HG02973 (cell line): ENCODE results near the gene STARD8.
"Not testable (repeated sequence)": the region's sequence is repeated elsewhere in the genome, so short reads cannot be mapped to it uniquely, and the experiment has no call there.

Source experiments
- ATAC-seq: cut with Tn5 transposase; IDR thresholded peaks from one replicate; pipeline ENCODE4 v1.9.1; 2021; ENCODE audit warnings: moderate library complexity; ENCODE audit not compliant: unreplicated experiment

Gene STARD8

DNA sequence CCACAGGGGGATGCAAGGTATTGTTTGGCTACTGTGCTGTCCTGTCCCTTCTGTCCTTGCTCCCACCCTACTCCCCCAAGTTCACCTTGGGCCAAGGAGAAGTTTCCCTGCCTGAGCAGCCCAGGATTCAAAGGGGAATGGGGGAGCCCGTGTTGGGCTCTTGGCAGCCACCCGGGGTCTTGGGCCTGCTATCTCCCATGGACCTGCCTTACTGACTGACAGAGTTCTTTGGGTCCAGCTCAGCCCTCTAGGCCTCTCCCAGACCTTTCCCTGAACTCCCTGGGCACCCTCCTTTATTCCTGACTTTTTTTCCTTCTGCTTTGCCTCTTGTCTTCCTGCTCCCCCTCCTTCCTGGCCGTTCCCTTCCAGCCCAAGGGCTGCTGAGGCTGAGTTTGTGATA lies 67.4 kb downstream of the STARD8 start:
- no peak for ATAC-seq

DNA sequence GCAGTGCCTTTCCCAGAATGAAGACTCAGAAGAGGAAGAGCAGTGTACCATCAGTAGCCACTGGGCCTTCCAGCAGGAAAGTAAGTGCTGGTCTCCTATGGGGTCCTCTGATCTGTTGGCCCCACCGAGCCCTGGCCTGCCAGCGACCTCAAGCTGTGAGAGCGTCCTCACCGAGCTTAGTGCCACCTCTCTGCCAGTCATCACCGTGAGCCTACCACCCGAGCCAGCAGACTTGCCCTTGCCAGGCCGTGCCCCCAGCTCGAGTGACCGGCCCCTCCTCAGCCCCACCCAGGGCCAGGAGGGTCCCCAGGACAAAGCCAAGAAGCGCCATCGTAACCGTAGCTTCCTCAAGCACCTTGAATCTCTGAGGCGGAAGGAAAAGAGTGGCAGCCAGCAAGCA lies 69.7 kb downstream of the STARD8 start:
- ATAC-seq: no peak

DNA sequence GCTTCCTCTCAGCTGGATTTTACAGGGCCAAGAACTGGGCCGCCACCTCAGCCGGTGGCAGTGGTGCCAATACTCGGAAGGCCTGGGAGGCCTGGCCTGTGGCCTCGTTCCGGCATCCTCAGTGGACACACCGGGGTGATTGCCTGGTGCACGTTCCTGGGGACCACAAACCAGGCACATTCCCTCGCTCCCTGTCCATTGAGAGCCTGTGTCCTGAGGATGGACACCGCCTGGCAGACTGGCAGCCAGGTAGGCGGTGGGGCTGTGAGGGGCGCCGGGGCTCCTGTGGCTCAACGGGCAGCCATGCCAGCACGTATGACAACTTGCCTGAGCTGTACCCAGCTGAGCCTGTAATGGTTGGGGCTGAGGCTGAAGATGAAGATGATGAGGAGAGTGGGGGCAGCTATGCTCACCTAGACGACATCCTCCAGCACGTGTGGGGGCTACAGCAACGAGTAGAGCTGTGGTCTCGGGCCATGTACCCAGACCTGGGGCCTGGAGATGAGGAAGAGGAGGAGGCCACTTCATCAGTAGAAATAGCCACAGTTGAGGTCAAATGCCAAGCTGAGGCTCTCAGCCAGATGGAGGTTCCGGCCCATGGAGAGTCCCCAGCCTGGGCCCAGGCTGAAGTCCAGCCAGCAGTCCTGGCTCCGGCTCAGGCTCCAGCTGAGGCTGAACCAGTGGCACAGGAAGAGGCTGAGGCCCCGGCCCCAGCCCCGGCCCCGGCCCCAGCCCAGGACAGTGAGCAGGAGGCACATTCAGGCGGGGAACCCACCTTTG lies 70.4 kb downstream of the STARD8 start:
- ATAC-seq: no peak

DNA sequence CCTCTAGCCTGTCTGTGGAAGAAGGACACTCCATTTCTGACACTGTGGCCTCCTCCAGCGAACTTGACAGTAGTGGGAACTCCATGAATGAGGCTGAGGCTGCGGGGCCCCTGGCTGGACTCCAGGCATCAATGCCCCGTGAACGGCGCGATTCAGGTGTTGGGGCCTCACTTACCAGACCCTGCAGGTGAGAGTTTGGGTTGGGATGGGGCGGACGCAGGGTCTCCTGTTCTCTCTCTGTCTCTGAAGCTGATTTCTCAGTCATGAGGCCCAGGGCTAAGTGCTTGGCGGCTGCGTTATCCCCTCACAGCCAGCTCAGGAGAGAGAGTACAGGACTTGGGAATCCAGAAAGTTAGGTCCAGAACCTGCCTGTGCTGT lies 71.0 kb downstream of the STARD8 start:
- ATAC-seq: no peak

DNA sequence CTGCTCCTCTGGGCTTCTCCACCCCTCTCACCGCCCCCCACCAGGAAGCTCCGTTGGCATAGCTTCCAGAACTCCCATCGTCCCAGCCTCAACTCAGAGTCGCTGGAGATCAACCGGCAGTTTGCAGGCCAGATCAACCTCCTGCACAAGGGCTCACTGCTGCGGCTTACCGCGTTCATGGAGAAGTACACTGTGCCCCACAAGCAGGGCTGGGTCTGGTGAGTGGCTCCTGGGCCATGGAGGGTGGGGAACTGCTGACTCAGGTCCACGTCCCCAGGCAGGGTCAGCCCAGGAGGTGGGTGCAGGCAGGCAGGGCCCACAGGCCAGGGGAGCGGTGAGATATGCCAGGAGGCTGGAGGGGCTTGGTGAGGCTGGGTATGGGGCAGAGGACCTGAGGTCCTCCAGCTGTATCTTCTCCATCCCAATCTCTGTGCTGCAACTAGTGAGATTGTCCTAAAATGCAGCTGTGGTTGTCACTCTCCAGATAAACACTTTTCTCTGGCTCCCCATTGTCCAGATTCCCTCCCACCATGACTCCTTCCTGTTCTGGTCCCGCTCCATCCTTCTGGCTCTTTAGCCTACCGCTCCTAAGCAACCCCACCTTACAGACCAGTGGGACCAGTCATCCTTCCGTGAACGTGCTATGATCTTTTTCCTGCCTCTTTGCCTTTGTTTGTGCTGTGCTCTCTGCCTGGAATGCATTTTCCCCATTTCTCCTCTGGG lies 71.9 kb downstream of the STARD8 start:
- no peak for ATAC-seq

DNA sequence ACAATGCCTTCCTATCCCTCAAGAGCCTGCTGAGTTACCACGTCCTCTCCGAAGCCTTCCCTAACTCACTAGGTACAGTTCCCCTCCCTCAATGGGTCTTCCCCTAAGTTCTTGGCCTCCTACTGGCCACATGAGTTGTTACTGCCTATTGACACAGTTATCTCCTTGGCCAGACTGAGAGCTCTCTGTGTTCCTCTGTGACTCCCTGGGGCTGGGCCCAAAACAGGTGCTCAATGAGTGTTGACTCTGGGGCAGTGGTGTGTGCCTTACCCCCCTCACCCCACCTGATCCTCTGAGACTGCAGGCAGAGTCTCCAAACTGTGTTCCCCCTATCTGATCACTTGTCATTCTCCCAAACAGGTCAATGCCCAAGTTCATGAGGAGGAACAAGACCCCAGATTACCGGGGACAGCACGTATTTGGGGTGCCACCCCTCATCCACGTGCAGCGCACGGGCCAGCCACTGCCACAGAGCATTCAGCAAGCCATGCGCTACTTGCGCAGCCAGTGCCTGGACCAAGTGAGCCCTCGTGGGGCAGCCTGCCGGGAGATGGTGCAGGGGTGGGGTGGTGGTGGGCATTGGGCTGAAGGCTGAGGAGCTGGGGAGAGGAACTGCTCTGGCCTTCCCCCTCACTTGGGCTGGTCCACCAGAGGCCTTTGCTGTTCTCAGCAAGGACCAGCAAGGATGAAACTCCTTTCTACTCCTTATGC lies 72.6 kb downstream of the STARD8 start:
- no peak for ATAC-seq

DNA sequence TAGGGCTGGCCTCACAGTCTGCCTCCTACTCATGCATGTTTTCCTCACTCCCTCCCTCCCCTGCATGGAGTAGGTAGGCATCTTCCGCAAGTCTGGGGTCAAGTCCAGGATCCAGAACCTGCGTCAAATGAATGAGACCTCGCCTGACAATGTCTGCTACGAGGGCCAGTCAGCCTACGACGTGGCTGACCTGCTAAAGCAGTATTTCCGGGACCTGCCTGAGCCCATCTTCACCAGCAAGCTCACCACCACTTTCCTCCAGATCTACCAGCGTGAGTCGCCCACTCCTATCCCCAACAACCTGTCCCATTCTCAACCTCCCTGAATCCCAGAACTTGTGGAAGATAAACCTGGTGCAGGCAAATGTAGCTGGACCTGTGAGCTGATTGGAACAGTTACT lies 73.4 kb downstream of the STARD8 start:
- no peak for ATAC-seq

DNA sequence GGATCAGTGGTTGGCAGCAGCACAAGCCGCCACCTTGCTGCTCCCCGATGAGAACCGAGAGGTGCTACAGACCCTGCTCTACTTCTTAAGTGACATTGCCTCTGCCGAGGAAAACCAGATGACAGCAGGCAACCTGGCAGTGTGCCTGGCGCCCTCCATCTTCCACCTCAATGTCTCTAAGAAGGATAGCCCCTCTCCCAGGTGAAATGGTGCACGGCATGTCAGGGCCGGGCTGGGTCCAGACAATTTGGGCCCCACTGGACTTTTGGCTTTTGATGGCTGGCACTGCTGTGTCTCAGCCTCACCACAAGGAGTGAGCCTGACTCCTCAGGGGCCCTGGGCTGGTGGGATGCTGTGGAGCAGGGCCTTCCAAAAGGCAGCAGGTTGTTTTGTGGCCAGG lies 74.1 kb downstream of the STARD8 start:
- ATAC-seq: no peak

DNA sequence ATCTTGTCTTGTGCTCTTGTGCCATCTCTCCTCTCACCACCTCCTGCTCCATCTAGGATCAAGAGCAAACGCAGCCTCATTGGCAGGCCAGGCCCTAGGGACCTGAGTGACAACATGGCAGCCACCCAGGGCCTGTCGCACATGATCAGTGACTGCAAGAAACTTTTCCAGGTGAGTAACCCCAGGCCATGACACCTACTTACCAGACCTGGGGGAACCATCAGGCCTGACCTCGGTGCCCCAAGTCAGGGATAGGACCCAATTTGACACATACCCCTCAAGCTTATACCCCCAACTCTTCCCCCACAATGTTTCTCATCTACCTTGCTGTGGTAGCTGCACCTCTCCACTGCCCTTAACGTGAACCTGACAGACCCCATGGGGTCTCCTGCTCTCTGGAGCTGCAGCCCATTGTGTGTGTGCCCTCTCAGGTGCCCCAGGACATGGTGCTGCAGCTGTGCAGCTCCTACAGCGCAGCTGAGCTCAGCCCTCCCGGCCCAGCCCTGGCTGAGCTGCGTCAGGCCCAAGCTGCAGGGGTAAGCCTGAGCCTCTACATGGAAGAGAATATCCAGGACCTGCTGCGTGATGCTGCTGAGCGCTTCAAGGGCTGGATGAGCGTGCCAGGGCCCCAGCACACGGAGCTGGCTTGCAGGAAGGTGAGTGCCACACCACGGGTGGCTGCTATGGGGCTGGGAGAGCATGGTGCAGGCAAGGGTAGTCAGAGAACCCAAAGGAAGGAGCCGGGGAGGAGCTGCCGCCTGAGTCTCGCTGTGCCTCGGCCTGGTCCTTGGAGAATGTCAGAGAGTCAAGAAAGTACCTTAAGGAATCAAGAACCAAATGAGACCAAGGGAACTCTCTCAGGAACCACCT lies 74.8 kb downstream of the STARD8 start:
- no peak for ATAC-seq

DNA sequence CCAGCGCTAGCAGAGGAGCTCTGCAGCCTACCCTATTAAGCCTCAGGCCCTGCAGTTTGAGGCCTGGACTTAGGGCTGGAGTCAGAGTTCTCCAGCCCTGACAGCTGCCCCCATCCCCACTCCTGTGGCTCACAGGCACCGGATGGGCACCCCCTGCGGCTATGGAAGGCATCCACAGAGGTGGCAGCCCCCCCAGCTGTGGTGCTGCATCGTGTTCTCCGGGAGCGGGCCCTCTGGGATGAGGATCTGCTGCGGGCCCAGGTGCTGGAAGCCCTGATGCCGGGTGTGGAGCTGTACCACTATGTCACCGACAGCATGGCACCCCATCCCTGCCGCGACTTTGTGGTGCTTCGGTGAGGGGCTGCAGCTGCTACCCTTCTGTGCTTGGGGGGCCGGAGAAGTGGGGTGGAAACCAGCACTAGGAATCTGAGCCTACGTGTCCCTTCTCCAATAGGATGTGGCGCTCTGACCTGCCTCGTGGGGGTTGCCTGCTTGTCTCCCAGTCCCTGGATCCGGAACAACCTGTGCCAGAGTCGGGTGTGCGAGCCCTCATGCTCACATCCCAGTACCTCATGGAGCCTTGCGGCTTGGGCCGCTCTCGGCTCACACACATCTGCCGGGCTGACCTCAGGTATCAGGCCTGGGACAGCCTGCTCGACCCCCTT lies 76.2 kb downstream of the STARD8 start:
- no peak for ATAC-seq

DNA sequence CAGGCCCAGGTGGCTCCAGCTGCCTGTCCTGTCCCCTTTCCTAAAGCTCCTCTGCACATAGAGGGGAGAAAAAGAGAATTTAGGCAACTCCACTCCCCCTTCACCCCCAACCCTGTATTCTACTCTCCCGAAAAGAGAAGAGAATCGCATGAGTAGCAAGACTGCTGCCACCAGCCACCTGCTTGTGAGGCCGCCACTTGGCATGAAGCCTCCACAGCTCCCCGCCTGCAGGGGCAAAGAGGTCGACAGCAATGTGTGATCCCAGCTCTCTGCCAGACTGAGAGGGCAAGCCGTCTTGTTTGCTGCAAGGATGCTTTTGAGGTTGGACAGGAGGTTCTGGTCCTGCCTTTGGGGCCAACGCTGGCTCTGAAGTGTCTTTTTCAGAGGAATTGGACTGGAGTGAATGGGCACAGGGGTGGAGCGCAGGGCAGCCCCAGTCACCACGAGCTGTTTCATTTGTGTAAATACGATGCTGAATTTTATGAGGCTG lies 77.1 kb downstream of the STARD8 start:
- ATAC-seq: no peak

DNA sequence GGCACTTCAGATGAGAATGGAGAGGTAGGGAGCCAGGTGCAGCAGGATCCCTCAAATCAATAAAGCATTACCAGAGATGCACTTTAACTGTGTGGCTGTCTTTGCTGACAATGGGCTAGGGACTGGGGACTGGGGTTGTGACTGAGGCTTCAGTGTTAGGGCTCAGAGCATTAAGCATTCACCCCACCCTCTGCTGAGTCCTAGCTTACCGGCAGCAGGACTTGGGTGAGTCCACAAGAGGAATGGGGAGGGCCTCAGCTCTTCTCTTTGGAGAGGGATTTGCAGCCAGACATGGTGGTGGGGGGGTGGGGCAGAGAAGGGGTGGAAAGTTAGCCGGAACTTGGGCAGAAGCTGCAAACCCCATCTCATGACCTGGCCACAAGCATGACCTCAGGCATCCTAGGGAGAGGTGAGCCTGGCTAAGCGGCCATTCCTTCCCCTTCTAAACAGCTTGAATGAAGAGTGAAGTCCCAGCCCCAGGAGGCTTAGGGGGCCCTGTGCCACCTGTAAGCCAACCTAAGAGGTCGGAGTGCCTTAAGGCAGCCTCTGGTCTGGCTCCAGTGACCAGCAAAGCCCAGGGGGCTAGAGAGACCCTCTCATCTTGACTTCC lies 78.4 kb downstream of the STARD8 start:
- no peak for ATAC-seq

DNA sequence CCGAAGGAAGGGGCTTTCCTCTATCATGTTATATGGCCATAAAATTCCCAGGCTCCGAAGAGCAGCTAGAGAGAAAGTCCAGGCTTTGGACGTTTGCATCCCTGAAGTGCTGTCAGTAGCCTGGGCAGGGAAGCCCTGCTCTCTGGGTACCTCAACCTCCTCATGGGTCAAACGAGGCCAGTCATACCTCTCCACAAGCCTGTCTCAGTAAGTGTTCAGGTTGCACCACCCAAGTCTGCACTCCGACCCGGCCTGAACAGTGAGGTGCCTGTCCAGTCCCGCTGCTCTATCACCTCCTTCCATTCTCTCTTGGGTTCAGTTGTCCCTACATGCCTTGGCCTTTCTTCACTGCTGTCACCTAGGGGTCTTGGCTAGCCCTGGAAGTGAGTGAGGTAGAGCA lies 78.9 kb downstream of the STARD8 start:
- ATAC-seq: no peak

DNA sequence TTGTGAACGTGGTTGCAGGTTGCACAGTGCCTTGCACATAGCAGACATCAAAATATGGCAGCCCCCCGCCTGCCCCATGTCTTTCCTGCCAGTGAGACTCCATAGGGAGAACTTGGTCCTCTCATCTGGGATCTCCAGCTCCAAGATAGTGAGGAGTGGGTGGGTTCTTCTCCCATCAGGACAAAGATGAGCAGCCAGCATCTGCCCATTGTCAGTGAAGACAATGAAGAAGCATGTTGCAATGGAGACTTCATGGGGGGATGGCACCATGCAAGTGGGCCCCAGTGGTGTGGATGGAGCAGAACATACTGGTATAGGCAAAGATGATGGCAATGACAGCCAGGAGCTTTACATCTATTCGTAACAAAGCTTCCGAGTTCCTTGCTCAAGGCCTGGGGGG lies 80.2 kb downstream of the STARD8 start:
- ATAC-seq: no peak

DNA sequence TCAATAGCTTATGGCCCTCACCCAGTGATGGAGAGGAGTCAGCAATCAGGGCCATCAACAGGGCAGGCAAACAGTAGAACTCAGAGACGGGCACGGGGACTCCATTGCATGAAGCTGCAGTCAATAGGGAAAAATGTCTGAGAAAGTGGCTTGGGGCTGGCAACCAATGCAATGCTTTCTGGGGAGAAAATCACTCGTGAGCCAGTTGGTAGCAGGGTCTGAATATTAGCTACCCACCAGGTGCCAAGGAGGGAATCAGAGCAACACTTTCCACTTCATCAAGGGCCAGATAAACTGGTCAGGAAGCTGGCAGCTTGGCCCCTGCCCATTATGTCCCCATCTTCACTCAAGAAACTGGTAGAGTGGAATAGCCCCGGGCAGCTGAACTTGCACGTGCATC lies 80.7 kb downstream of the STARD8 start:
- no peak for ATAC-seq

DNA sequence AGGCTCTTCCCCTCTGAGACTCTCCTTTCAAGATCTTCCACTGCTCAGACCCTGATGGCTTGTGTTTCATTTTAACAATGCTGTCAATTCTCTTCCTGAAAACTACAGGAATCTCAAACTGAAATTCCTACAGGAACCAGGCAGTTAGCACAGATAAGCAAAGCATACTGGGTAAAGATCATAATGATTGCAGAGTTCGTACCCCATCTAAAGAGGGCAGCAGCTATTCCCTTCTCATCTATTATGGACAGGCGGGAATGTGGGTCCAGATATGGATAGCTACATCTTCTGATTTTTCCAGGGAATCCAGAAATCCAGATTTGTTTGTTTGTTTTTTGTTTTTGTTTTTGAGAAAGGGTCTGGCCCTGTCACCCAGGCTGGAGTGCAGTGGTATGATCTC lies 83.8 kb downstream of the STARD8 start:
- ATAC-seq: no peak

DNA sequence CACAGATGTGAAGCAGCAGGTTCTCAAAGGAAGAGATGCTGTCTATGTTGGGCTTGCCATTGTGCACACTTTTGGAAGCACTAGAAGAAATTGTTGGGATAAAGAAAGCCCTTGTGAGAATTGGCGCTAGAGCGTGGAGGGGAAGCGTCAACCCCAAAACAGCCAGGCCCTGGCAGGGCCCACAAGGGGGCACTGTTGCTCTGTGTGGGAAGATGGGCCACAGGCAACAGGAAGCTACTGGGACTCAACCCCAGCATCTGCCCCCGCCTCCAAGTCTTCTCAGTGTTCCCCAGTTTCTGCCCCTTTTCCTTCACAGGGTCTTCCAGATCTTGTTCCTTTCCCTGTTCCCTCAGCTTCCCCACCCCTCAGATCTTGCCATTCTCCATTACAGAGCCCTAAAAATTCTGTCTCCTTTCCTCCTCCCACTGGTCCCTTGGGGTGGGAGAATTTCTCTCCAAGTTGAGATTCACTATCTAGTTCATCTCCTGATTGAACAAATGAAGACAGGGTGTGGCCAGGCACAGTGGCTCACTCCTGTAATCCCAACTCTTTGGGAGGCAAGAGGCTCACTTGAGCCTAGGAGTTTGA lies 85.5 kb downstream of the STARD8 start:
- no peak for ATAC-seq

DNA sequence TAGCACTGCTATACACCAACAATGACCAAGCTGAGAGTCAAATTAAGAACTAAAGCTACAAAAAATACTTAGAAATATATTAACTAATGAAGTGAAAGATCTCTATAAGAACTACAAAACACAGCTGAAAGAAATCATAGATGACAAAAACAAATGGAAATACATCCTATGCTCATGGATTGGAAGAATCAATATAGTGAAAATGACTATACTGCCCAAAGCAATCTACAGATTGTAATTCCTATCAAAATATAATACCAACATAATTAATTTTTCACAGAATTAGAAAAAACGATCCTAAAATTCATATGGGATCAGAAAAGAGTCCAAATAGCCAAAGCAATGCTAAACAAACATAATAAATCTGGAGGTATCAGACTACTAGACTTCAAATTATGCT lies 87.8 kb downstream of the STARD8 start:
- no peak for ATAC-seq

DNA sequence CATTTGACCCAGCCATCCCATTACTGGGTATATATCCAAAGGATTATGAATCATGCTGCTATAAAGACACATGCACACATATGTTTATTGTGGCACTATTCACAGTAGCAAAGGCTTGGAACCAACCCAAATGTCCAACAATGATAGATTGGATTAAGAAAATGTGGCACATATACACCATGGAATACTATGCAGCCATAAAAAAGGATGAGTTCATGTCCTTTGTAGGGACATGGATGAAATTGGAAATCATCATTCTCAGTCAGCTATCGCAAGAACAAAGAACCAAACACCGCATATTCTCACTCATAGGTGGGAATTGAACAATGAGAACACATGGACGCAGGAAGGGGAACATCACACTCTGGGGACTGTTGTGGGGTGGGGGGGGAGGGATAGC lies 94.4 kb downstream of the STARD8 start:
- not testable (repeated sequence) for ATAC-seq

DNA sequence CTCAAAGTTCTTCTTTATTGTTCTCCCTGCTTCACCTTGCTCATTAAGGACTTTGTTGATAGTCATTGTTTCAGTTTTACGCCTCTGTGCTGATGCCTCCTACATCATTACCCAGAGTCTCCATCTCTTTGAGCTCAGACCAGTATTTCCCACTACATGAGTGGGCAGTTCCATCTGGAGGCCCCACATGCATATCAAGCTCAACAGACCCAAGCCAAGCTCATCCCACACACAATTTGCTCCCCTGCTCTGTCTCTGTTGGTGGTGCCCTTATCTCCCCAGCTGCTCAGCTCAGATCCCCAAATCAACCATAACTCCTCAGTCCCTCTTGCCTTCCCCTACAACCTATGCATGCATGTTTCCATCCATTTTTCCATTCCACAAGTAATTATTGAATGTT lies 96.3 kb downstream of the STARD8 start:
- ATAC-seq: no peak
